ENCODE results near the gene MAGI2.

DNA sequence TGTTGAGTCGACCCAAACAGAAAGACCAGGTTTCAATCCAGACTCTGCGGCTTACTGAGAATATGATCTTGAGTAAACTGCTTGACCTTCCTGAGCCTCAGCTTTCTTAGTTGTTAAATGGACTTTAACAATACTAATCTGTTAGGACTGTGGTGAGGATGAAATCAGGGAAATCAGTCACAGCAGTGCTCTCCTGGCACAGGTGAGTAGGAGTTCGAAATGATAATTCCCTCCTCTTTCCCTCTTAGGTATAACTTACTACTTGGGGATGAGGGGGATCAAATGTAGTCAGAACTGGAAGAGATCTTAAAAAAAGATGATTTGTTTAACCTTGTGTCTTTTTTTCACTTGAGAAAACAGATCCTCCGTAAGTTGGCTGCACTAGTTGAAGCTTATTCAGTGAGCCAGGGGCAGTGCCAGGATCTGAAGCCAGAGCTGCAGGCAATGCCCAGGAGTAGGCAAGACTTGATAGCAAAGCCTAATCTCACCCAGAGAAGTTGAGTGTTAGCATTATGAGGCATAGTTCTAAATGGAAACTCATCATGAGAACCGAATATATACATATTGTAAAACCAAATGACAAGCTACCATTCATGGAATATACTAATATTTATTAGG lies 1.8 kb upstream of the MAGI2 start:
- TF ChIP-seq CTCF (conservative IDR thresholded peaks at IDR 0.05 in 1 of 2, IDR thresholded peaks at IDR 0.05 in 1 of 2; ENCODE audit: extremely low read depth in 1 of 2, insufficient read depth in 1 of 2, low read depth in 1 of 2, low read length in 2 of 2) (no peak), EZH2 (IDR thresholded peaks at IDR 0.05; ENCODE audit: borderline replicate concordance, low read length) (no peak)
